Measurements from ENCODE around the gene GABPB2. TPM values are rescaled to one million over a fixed set of nuclear protein-coding genes. Genes with fewer than 3 reads are reported as not detected.
"Not testable (repeated sequence)": the region's sequence is repeated elsewhere in the genome, so short reads cannot be mapped to it uniquely, and the experiment has no call there.

Gene GABPB2
- total and polyA plus RNA-seq, 2 experiments from 2014 or later, result 1.7 to 4.6 TPM

DNA sequence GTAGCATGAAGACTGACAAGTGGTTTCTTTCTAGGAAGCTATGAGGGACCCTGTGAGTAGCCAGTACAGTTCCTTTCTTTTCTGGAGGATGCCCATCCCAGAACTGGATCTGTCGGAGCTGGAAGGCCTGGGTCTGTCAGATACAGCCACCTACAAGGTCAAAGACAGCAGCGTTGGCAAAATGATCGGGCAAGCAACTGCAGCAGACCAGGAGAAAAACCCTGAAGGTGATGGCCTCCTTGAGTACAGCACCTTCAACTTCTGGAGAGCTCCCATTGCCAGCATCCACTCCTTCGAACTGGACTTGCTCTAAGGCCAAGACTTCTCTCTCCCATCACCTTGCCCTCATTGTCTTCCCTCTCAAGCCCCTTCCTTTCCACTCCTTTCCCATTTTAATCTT, 3.4 kb upstream of the GABPB2 start:
- no peaks in the 10 kb centered on the region for H3K4me1 ChIP-seq (ENCODE audit: low read depth)
- H3K27me3 ChIP-seq, result no peaks in the 10 kb centered on the region
- H3K9me3 ChIP-seq (ENCODE audit: low read depth), result no peaks in the 10 kb centered on the region
- TF ChIP-seq CTCF (IDR thresholded peaks at IDR 0.05; ENCODE audit: low read depth, low read length), result no peak
- H3K36me3 ChIP-seq, result no peaks in the 10 kb centered on the region
- no peak for DNase-seq (ENCODE audit: low read depth in 1 of 2, low spot score in 1 of 2)
- H3K27ac ChIP-seq, result peak overlapping the region; percentile 69
- H3K4me3 ChIP-seq, result no peak overlapping the region

GRCh38 chr1:151069103-151069486, 1.5 kb upstream of the GABPB2 start:
- Histone ChIP-seq H3K9me3 (ENCODE audit: low read depth) (no peaks in the 10 kb centered on the region), H3K4me3 (no peak overlapping the region), H3K4me1 (ENCODE audit: low read depth) (no peaks in the 10 kb centered on the region), H3K36me3 (no peaks in the 10 kb centered on the region), H3K27ac (peak overlapping the region; percentile 69), H3K27me3 (no peaks in the 10 kb centered on the region)
- DNase-seq (ENCODE audit: low read depth in 1 of 2, low spot score in 1 of 2), result no peak
- TF ChIP-seq CTCF (IDR thresholded peaks at IDR 0.05; ENCODE audit: low read depth, low read length), result no peak

GRCh38 chr1:151072224-151072623, 1.7 kb downstream of the GABPB2 start:
- Histone ChIP-seq H3K9me3 (ENCODE audit: low read depth) (no peaks in the 10 kb centered on the region), H3K36me3 (no peaks in the 10 kb centered on the region), H3K27ac (no peak overlapping the region), H3K4me3 (no peak overlapping the region), H3K4me1 (ENCODE audit: low read depth) (no peaks in the 10 kb centered on the region), H3K27me3 (no peaks in the 10 kb centered on the region)
- no peak for TF ChIP-seq CTCF (IDR thresholded peaks at IDR 0.05; ENCODE audit: low read depth, low read length)
- no peak for DNase-seq (ENCODE audit: low read depth in 1 of 2, low spot score in 1 of 2)

DNA sequence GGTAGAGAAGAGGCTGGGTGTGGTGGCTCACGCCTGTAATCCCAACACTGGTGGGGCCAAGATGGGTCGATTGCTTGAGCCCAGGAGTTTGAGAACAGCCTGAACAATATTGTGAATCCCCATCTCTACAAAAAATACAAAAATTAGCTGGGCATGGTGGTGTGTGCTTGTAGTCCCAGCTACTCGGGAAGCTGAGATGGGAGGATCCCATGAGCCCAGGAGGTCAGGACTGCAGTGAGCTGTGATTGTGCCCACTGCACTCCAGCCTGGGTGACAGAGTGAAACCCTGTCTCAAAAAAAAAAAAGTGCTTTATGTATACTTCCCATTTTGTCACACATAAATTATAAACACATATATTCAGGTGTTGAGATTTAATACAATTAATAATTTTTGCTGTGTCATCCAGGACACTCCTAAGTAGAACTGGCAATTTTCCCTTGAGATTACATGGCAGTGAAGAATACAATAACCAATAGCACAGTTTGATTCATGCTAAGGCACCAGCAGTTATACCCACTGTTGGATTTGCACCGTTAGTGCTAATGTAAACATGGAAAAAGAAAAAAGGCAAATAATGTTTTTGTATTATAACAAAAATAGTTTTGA, 15.5 kb downstream of the GABPB2 start:
- no peaks in the 10 kb centered on the region for H3K9me3 ChIP-seq (ENCODE audit: low read depth)
- DNase-seq (ENCODE audit: low read depth in 1 of 2, low spot score in 1 of 2), result no peak
- H3K27me3 ChIP-seq, result no peaks in the 10 kb centered on the region
- no peaks in the 10 kb centered on the region for H3K4me1 ChIP-seq (ENCODE audit: low read depth)
- H3K27ac ChIP-seq, result no peak overlapping the region
- H3K4me3 ChIP-seq, result no peak overlapping the region
- TF ChIP-seq CTCF (IDR thresholded peaks at IDR 0.05; ENCODE audit: low read depth, low read length), result no peak
- no peaks in the 10 kb centered on the region for H3K36me3 ChIP-seq

DNA sequence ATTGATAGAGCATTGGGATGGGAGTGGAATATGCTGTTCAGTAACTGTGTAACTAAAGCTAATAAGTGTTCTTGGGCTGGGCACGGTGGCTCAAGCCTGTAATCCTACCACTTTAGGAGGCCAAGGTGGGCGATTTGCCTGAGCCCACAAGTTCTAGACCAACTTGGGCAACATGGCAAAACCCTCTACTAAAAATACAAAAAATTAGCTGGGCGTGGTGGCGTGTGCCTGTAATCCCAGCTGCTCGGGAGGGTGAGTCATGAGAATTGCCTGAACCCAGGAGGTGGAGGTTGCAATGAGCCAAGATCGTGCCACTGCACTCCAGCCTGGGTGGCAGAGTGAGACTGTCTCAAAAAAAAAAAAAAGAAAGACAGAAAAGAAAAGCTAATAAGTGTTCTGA, 26.9 kb downstream of the GABPB2 start:
- H3K4me1 ChIP-seq (ENCODE audit: low read depth); H3K4me3 ChIP-seq; H3K27ac ChIP-seq; H3K36me3 ChIP-seq; H3K9me3 ChIP-seq (ENCODE audit: low read depth); DNase-seq (ENCODE audit: low read depth in 1 of 2, low spot score in 1 of 2); H3K27me3 ChIP-seq: not testable (repeated sequence)

DNA sequence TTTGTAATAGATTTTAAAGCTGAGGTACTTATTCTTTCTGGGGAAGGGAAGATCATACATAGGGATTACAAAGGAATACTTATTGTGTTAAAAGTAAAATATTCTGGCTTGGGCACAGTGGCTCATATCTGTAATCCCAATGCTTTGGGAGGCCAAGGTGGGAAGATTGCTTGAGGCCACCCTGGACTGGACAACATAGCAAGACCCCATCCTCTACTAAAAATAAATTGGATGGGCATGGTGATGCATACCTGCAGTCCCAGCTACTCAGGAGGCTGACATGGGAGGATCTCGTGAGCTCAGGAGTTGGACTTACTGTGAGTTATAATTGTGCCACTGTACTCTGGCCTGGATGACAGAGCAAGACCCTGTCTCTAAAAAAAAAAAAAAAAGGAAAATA, 27.6 kb downstream of the GABPB2 start:
- DNase-seq (ENCODE audit: low read depth in 1 of 2, low spot score in 1 of 2), result no peak
- no peaks in the 10 kb centered on the region for H3K4me1 ChIP-seq (ENCODE audit: low read depth)
- H3K9me3 ChIP-seq (ENCODE audit: low read depth), result no peaks in the 10 kb centered on the region
- H3K4me3 ChIP-seq, result no peak overlapping the region
- no peaks in the 10 kb centered on the region for H3K36me3 ChIP-seq
- TF ChIP-seq CTCF (IDR thresholded peaks at IDR 0.05; ENCODE audit: low read depth, low read length), result no peak
- no peaks in the 10 kb centered on the region for H3K27me3 ChIP-seq
- H3K27ac ChIP-seq, result no peak overlapping the region
